GM12878 (cell line): ENCODE measurements around the gene SFXN5. TPM values are rescaled to one million over a fixed set of nuclear protein-coding genes. Genes with fewer than 3 reads are reported as not detected.

Experiments used
- ATAC-seq: fragments of 200-7000 bp; cut with Tn5 transposase; 3 replicates; pipeline ENCODE4 v1.9.1; 2020; ENCODE audit warnings: mild to moderate bottlenecking, moderate library complexity
- BruUV-seq: library from RNA; stranded (reverse); fragments of 400-500 nt; replicated peaks from 2 replicates; lab custom pipeline; 2021; lab: Mats Ljungman, UMichigan
- CTCF ChIA-PET: fragments of 300-600 bp; sonication (Branson Sonifier 250); formaldehyde crosslinking; extraction: SDS; loops from one replicate; lab custom pipeline; 2021; ENCODE audit warnings: inconsistent platforms; lab: Yijun Ruan, JAX
- POLR2A ChIA-PET: fragments of 350-600 bp; formaldehyde crosslinking; extraction: SDS; loops from one replicate; lab custom pipeline; 2021; ENCODE audit warnings: inconsistent platforms; lab: Charles Lee
- RAD21 ChIA-PET: fragments of 300-600 bp; sonication (Branson Sonifier 250); formaldehyde crosslinking; loops from one replicate; lab custom pipeline; 2023; ENCODE audit warnings: antibody characterized with exemption; ENCODE audit not compliant: unreplicated experiment; lab: Charles Lee
- SMC1A ChIA-PET: fragments of 300-600 bp; sonication (Branson Sonifier 250); formaldehyde crosslinking; loops from one replicate; lab custom pipeline; 2023; ENCODE audit not compliant: unreplicated experiment, uncharacterized antibody; lab: Charles Lee
- DNase-seq: peaks from one replicate; pipeline ENCODE4 v3.0.0-alpha.2; 2011; ENCODE audit warnings: low read depth, low spot score
- FAIRE-seq: peaks from 3 replicates; lab custom pipeline; 2011; peaks lifted over from hg19 to GRCh38; lab: Jason Lieb, UNC
- H2AFZ ChIP-seq: 2 replicates; pipeline ENCODE4 v1.6.0; 2011; ENCODE audit warnings: low read depth, low read length, control low read depth; ENCODE audit not compliant: control insufficient read depth
- H3K27ac ChIP-seq: 2 replicates; pipeline ENCODE4 v1.5.1; 2011; ENCODE audit warnings: control low read depth; ENCODE audit not compliant: control insufficient read depth, insufficient read depth
- H3K27me3 ChIP-seq, 2 experiments: replicated peaks in 1 of 2; 2 replicates each; pipeline versions ENCODE4 v1.6.0 to v1.6.1; 2011; ENCODE audit warnings: low read length in 1 of 2; ENCODE audit not compliant: control insufficient read depth in 2 of 2, insufficient read depth in 2 of 2
- H3K36me3 ChIP-seq, 2 experiments: 2 replicates each; pipeline ENCODE4 v1.5.1; 2011; ENCODE audit warnings: low read length in 1 of 2; ENCODE audit not compliant: control insufficient read depth in 2 of 2, insufficient read depth in 2 of 2
- H3K4me1 ChIP-seq: 2 replicates; pipeline ENCODE4 v1.6.1; 2011; ENCODE audit warnings: mild to moderate bottlenecking, low read length, moderate library complexity, mixed read lengths; ENCODE audit not compliant: control insufficient read depth, insufficient read depth
- H3K4me2 ChIP-seq: 2 replicates; pipeline ENCODE4 v1.6.0; 2011; ENCODE audit warnings: control low read depth; ENCODE audit not compliant: control insufficient read depth, insufficient read depth
- H3K4me3 ChIP-seq: fragments of 200-600 bp; sonication (generic); 2 replicates; pipeline ENCODE4 v1.5.1; 2016
- H3K79me2 ChIP-seq: 2 replicates; pipeline ENCODE4 v1.6.0; 2011; ENCODE audit warnings: low read length; ENCODE audit not compliant: control insufficient read depth, insufficient read depth
- H3K9ac ChIP-seq: 2 replicates; pipeline ENCODE4 v1.8.0; 2011; ENCODE audit warnings: low read length, control low read depth, mixed read lengths; ENCODE audit not compliant: control insufficient read depth, insufficient read depth
- H3K9me3 ChIP-seq: replicated peaks from 3 replicates; pipeline ENCODE4 v1.5.1; 2011; ENCODE audit warnings: mild to moderate bottlenecking, low read length; ENCODE audit not compliant: control insufficient read depth, insufficient read depth
- H4K20me1 ChIP-seq: 2 replicates; pipeline ENCODE4 v1.6.0; 2011; ENCODE audit not compliant: control insufficient read depth, insufficient read depth
- BACH1 ChIP-seq: fragments of 450-650 bp; IDR thresholded peaks from 2 replicates; pipeline ENCODE4 v1.6.1; 2017; ENCODE audit warnings: mild to moderate bottlenecking, borderline replicate concordance
- CREB1 ChIP-seq: IDR thresholded peaks from 2 replicates; pipeline ENCODE4 v1.6.1; 2012; ENCODE audit warnings: low read depth, mild to moderate bottlenecking, inconsistent platforms
- LARP7 ChIP-seq: fragments of 450-650 bp; IDR thresholded peaks from 2 replicates; pipeline ENCODE4 v1.6.1; 2017; ENCODE audit warnings: mild to moderate bottlenecking
- NR2C1 ChIP-seq: fragments of 450-650 bp; IDR thresholded peaks from 2 replicates; pipeline ENCODE4 v1.6.1; 2017; ENCODE audit warnings: antibody characterized with exemption, mild to moderate bottlenecking, moderate library complexity
- NR2F1 ChIP-seq: fragments of 450-650 bp; conservative IDR thresholded peaks from 2 replicates; pipeline ENCODE4 v1.6.1; 2017; ENCODE audit warnings: mild to moderate bottlenecking
- NRF1 ChIP-seq: conservative IDR thresholded peaks from 2 replicates; pipeline ENCODE4 v1.6.1; 2011; ENCODE audit warnings: mild to moderate bottlenecking, low read depth, low read length, improper control_type of control experiment
- YBX1 ChIP-seq: fragments of 450-650 bp; IDR thresholded peaks from 2 replicates; pipeline ENCODE4 v1.6.1; 2016; ENCODE audit warnings: antibody characterized with exemption
- ZNF217 ChIP-seq: fragments of 450-650 bp; IDR thresholded peaks from 2 replicates; pipeline ENCODE4 v1.6.1; 2017; ENCODE audit warnings: antibody characterized with exemption, mild to moderate bottlenecking
- ZNF384 ChIP-seq: IDR thresholded peaks from 2 replicates; pipeline ENCODE4 v1.6.1; 2012; ENCODE audit warnings: low read depth, mild to moderate bottlenecking, low read length, improper control_type of control experiment, borderline replicate concordance
- WGBS: methylation state at CpG from one replicate; pipeline ENCODE4 v1.1.6; 2016; ENCODE audit warnings: low lambda C conversion rate; ENCODE audit not compliant: insufficient replicate concordance, insufficient coverage; ENCODE audit errors: missing lambda C conversion rate; 5-methylcytosine and 5-hydroxymethylcytosine counted together
- in situ Hi-C: fragments of 300-500 bp; cut with MboI; formaldehyde crosslinking; loops from 9 replicates; pipeline ENCODE4 v1.14.3; 2018; ENCODE audit warnings: mixed read lengths
- intact Hi-C: fragments of 100-400 bp; cut with micrococcal nuclease; formaldehyde crosslinking; loops from one replicate; pipeline ENCODE4 v1.14.2; 2022; ENCODE audit not compliant: unreplicated experiment
- polyA plus RNA-seq, 11 experiments: library from polyadenylated mRNA; depleted of rRNA in 4 of 11; unstranded in 6 of 11; stranded (reverse) in 5 of 11; fragments of >200 nt; fragmentation: Nextera tagmentation in 4 of 11; fragmentation: Illumina TruSeq in 1 of 11; extraction: Ambion mirVana in 4 of 11; extraction: Trizol in 1 of 11; gene quantifications; 1 replicate in 1 of 11; 2 replicates in 10 of 11; pipeline versions ENCODE4 v1.2.1 to v1.2.3, GENCODE V29; 2011 to 2016; ENCODE audit warnings: inconsistent platforms in 2 of 11, missing spikeins in 2 of 11, low read depth in 1 of 11
- total RNA-seq, 4 experiments: library from RNA; depleted of rRNA in 3 of 4; stranded (reverse); fragments of >200 nt in 3 of 4; fragmentation: Illumina TruSeq in 1 of 4; extraction: Trizol in 1 of 4; gene quantifications; 2 replicates each; pipeline versions ENCODE4 v1.2.1 to v1.2.3, GENCODE V29; 2013 to 2021
- TF ChIP-seq, protein P1 (sequence below): IDR thresholded peaks from 2 replicates; pipeline ENCODE4 v1.6.1; 2012; ENCODE audit warnings: low read depth, low read length, improper control_type of control experiment
- TF ChIP-seq, protein P2 (sequence below), 3 experiments: IDR thresholded peaks in 2 of 3; conservative IDR thresholded peaks in 1 of 3; 2 replicates each; pipeline ENCODE4 v1.5.1; 2011; ENCODE audit warnings: low read depth in 3 of 3, low read length in 3 of 3, mild to moderate bottlenecking in 3 of 3, control low read depth in 2 of 3, moderate library complexity in 2 of 3, inconsistent platforms in 1 of 3, mixed read lengths in 1 of 3; ENCODE audit not compliant: control insufficient read depth in 2 of 3, insufficient read depth in 1 of 3; ENCODE audit errors: extremely low read depth in 1 of 3
- TF ChIP-seq, protein P3 (sequence below): IDR thresholded peaks from 2 replicates; pipeline ENCODE4 v1.6.1; 2012; ENCODE audit warnings: low read depth, low read length, improper control_type of control experiment

Gene SFXN5
- total and polyA plus RNA-seq, 10 of the 15 experiments (the other 5 are each of a cell fraction or from before 2014, with no cell fraction given) = 3.3 to 15.9 (median 11.2) TPM

DNA sequence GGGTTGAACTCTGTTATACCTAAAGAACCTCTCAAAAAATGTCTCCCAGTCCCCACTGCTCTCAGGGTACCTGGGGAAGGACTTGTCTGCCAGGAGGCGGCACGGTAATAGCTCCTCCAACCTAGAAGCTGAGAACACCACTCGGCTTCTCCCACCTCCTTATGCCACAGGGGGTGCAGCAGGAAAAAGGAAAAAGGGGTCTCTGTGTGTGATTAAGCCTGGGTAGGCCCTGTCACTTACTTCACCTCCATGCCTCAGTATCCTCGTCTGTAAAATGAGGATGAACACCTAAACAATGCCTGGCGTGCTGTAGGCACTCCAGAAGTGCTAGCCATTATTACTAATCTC, 77.6 kb downstream of the SFXN5 start:
- 58% methylated on average over 5 of the region's 5 CpGs for WGBS
- Histone ChIP-seq H3K27ac (no peak overlapping the region), H3K4me1 (no peaks in the 10 kb centered on the region), H3K4me3 (no peak overlapping the region), H2AFZ (no peak overlapping the region), H4K20me1 (no peaks in the 10 kb centered on the region), H3K27me3 (no peaks in the 10 kb centered on the region), H3K79me2 (no peaks in the 10 kb centered on the region), H3K36me3 (no peaks in the 10 kb centered on the region; a peak in 1 of 4 replicates), H3K9ac (no peak overlapping the region), H3K9me3 (no peaks in the 10 kb centered on the region)
- in situ Hi-C loops = no loop called here
- intact Hi-C loops = loop anchor here (1.0 kb wide), 2 partner anchors 169 to 183 kb away; no protein-coding TSS in a partner anchor
- DNase-seq = no peak
- SMC1A ChIA-PET = interaction anchor here (0.9 to 1.2 kb wide), 3 partner anchors 101 to 187 kb away, joined by 3 to 5 read pairs (median 4); no protein-coding TSS in a partner anchor
- POLR2A ChIA-PET = no interaction called here
- FAIRE-seq = no peak
- CTCF ChIA-PET = interaction anchor here (0.6 to 3.7 kb wide), 9 partner anchors 11 to 727 kb away, joined by 3 to 56 read pairs (median 4); no protein-coding TSS in a partner anchor
- no TSS peak for BruUV-seq
- no peak for ATAC-seq
- RAD21 ChIA-PET = interaction anchor here (2.2 kb wide), 1 partner anchor 183 kb away, joined by 11 read pairs; no protein-coding TSS in a partner anchor
- no peak for TF ChIP-seq YBX1
- TF ChIP-seq, protein P1, sequence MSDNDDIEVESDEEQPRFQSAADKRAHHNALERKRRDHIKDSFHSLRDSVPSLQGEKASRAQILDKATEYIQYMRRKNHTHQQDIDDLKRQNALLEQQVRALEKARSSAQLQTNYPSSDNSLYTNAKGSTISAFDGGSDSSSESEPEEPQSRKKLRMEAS = no peak
- TF ChIP-seq, all 136 proteins: peak for 0
- no peak overlapping the region for H3K4me2 ChIP-seq

DNA sequence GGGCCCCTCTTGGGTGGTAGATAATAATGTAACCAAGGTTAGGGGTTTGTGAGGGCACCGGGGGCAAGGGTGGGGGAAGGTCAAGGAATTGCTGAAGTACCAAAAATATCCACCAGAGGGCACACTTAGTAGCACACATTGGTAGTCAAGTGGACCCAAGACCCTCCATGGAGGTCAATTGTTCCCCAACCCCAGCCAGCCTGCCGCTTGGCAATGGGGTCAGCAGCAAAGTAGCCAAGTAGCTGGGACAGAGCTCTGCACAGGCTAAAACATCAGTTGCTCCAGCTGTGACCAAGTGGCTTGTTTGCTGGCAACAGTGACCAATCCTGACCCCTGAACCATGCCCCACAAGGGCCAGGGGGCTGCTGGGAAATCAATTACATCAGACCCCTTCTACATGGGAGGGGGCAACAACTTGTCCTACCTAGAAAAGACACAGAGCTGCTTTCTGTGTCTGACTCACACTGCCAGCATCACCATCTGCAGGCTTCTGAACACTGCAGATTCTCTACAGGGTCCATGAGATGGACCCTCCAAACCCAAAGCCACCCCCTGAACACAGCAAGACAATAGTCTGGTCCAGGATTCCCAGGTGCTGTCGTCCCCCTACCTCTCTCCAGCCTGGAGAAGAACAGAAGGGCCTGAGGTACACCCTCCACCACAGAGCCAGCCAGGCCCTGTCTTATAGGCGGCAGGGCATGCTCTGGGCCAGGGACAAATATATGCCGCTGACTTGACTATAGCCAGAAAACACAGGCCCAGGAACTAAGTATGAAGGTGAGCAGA, 78.2 kb downstream of the SFXN5 start:
- ChIA-PET POLR2A (no interaction called here), RAD21 (interaction anchor here (1.9 to 2.2 kb wide), 2 partner anchors 183 to 184 kb away, joined by 10 to 11 read pairs; no protein-coding TSS in a partner anchor), CTCF (interaction anchor here (0.6 to 3.7 kb wide), 10 partner anchors 12 to 727 kb away, joined by 3 to 56 read pairs (median 4); no protein-coding TSS in a partner anchor), SMC1A (interaction anchor here (0.9 to 1.2 kb wide), 2 partner anchors 103 to 187 kb away, joined by 3 to 4 read pairs; no protein-coding TSS in a partner anchor)
- intact Hi-C loops = loop anchor here (1.0 kb wide), 2 partner anchors 170 to 184 kb away; no protein-coding TSS in a partner anchor
- Histone ChIP-seq H3K4me3 (no peak overlapping the region), H4K20me1 (no peaks in the 10 kb centered on the region), H3K79me2 (no peaks in the 10 kb centered on the region), H3K4me2 (no peak overlapping the region), H3K27ac (no peak overlapping the region), H3K27me3 (no peaks in the 10 kb centered on the region), H2AFZ (no peak overlapping the region), H3K36me3 (no peaks in the 10 kb centered on the region), H3K9ac (no peak overlapping the region), H3K4me1 (no peaks in the 10 kb centered on the region), H3K9me3 (no peaks in the 10 kb centered on the region)
- BruUV-seq = no TSS peak
- ATAC-seq = peak; percentile 89
- 28% methylated on average over 5 of the region's 5 CpGs for WGBS
- in situ Hi-C loops = no loop called here
- FAIRE-seq = peak; percentile 86
- peak; percentile 3 for DNase-seq
- TF ChIP-seq, protein P2, sequence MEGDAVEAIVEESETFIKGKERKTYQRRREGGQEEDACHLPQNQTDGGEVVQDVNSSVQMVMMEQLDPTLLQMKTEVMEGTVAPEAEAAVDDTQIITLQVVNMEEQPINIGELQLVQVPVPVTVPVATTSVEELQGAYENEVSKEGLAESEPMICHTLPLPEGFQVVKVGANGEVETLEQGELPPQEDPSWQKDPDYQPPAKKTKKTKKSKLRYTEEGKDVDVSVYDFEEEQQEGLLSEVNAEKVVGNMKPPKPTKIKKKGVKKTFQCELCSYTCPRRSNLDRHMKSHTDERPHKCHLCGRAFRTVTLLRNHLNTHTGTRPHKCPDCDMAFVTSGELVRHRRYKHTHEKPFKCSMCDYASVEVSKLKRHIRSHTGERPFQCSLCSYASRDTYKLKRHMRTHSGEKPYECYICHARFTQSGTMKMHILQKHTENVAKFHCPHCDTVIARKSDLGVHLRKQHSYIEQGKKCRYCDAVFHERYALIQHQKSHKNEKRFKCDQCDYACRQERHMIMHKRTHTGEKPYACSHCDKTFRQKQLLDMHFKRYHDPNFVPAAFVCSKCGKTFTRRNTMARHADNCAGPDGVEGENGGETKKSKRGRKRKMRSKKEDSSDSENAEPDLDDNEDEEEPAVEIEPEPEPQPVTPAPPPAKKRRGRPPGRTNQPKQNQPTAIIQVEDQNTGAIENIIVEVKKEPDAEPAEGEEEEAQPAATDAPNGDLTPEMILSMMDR (IDR thresholded peaks at IDR 0.05 in 2 of 3, conservative IDR thresholded peaks at IDR 0.05 in 1 of 3; ENCODE audit: control insufficient read depth in 2 of 3, extremely low read depth in 1 of 3, insufficient read depth in 1 of 3, low read depth in 3 of 3, low read length in 3 of 3) = peak; percentile 68 to 76 (median 73)
- TF ChIP-seq NRF1 (no peak), LARP7 (no peak), NR2F1 (peak; percentile 73), CREB1 (no peak), NR2C1 (0 out of 2 replicates have a peak, but pooled peaks have one; percentile 13), ZNF217 (no peak), ZNF384 (no peak), BACH1 (no peak)
- TF ChIP-seq, protein P3, sequence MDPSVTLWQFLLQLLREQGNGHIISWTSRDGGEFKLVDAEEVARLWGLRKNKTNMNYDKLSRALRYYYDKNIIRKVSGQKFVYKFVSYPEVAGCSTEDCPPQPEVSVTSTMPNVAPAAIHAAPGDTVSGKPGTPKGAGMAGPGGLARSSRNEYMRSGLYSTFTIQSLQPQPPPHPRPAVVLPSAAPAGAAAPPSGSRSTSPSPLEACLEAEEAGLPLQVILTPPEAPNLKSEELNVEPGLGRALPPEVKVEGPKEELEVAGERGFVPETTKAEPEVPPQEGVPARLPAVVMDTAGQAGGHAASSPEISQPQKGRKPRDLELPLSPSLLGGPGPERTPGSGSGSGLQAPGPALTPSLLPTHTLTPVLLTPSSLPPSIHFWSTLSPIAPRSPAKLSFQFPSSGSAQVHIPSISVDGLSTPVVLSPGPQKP = no peak
